ENCODE results near the gene FSTL5. TPM values are rescaled to one million over a fixed set of nuclear protein-coding genes. Genes with fewer than 3 reads are reported as not detected.

The FSTL5 gene
- total RNA-seq, 1 experiment from 2014 or later = not detected

DNA sequence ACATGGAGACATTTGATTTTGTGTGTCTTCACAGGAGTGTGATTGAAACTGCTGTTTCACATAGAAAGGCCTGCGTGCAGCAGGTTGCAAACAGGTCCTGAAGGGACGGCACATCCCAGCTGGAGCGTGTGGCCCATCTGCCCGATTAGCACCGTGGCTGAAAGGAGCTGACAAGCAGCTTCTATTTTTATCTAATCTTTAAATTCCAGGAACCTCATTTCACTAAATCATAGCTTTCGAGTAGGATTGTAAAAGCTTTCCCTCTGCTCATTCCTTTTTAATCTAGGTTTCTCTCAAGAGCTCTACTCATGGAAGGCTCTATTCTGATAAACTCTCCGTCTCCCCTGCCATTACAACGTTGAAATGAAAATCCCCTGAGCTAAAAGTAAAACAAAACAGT lies 106.8 kb downstream of the FSTL5 start:
- no peak for ATAC-seq
- Histone ChIP-seq H3K27ac (ENCODE audit: low read depth, low read length) (no peak overlapping the region), H3K4me1 (ENCODE audit: control insufficient read depth in 1 of 2, insufficient read depth in 2 of 2, low read length in 2 of 2) (peaks cover 0 to 7% of the 10 kb centered on the region in 2 experiments; a peak in 2 of 4 replicates), H2AFZ (ENCODE audit: low read depth, low read length, poor library complexity, severe bottlenecking) (no peak overlapping the region), H3K9me3 (ENCODE audit: control insufficient read depth in 1 of 2, insufficient read depth in 1 of 2, low read depth in 1 of 2, low read length in 2 of 2) (no peaks in the 10 kb centered on the region), H3K4me3 (replicated peaks in 1 of 2; ENCODE audit: low read depth in 1 of 2, low read length in 2 of 2) (no peak overlapping the region), H3K79me2 (ENCODE audit: insufficient read depth, low read length) (no peaks in the 10 kb centered on the region), H3K4me2 (ENCODE audit: low read length) (no peak overlapping the region), H3K27me3 (ENCODE audit: insufficient read depth, low read length) (no peaks in the 10 kb centered on the region), H3K9ac (ENCODE audit: low read length) (no peak overlapping the region), H3K9me2 (ENCODE audit: insufficient read depth) (no peaks in the 10 kb centered on the region; the same call in 1 of the 2 replicates), H3K36me3 (ENCODE audit: control insufficient read depth in 1 of 2, insufficient read depth in 2 of 2, low read length in 2 of 2) (no peaks in the 10 kb centered on the region), H4K20me1 (ENCODE audit: insufficient read depth) (no peaks in the 10 kb centered on the region)
- intact Hi-C loops (cut with micrococcal nuclease) = no loop called here
- BruUV-seq (replicated peaks) = no TSS peak
- no peak for DNase-seq (ENCODE audit: low read depth, low spot score)
- ChIA-PET RAD21 (ENCODE audit: low non-redundant PET in 1 of 2, low total read pairs in 2 of 2, uncharacterized antibody in 2 of 2, unreplicated experiment in 2 of 2) (no interaction called here), POLR2A (no interaction called here), CTCF (no interaction called here)
- TF ChIP-seq SP1 (IDR thresholded peaks at IDR 0.05; ENCODE audit: low read depth) (no peak), EZH2 (IDR thresholded peaks at IDR 0.05) (no peak), RAD21 (IDR thresholded peaks at IDR 0.05; ENCODE audit: low read depth) (no peak), YY1 (IDR thresholded peaks at IDR 0.05; ENCODE audit: extremely low read depth, insufficient replicate concordance, low read depth, low read length) (no peak), CBX3 (IDR thresholded peaks at IDR 0.05; ENCODE audit: low read depth) (no peak), POLR2A (IDR thresholded peaks at IDR 0.05; ENCODE audit: borderline replicate concordance, extremely low read depth, insufficient read depth, insufficient read length) (no peak), ZFX (IDR thresholded peaks at IDR 0.05) (no peak), TCF7L2 (IDR thresholded peaks at IDR 0.05; ENCODE audit: borderline replicate concordance, extremely low read depth, insufficient read depth, insufficient read length) (no peak), SRF (IDR thresholded peaks at IDR 0.05; ENCODE audit: low read depth) (no peak), ZNF274 (IDR thresholded peaks at IDR 0.05; ENCODE audit: low read depth, low read length) (no peak), ELF1 (IDR thresholded peaks at IDR 0.05; ENCODE audit: borderline replicate concordance, low read depth) (no peak), SIN3A (IDR thresholded peaks at IDR 0.05; ENCODE audit: low read depth) (no peak), CEBPB (IDR thresholded peaks at IDR 0.05; ENCODE audit: low read depth) (no peak), FOSL1 (IDR thresholded peaks at IDR 0.05; ENCODE audit: low read depth) (no peak), EZH2phosphoT487 (IDR thresholded peaks at IDR 0.05; ENCODE audit: borderline replicate concordance) (no peak), EGR1 (IDR thresholded peaks at IDR 0.05; ENCODE audit: low read depth) (no peak)
- TF ChIP-seq, protein P1, sequence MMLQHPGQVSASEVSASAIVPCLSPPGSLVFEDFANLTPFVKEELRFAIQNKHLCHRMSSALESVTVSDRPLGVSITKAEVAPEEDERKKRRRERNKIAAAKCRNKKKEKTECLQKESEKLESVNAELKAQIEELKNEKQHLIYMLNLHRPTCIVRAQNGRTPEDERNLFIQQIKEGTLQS (IDR thresholded peaks at IDR 0.05) = no peak
- TF ChIP-seq, protein P2, sequence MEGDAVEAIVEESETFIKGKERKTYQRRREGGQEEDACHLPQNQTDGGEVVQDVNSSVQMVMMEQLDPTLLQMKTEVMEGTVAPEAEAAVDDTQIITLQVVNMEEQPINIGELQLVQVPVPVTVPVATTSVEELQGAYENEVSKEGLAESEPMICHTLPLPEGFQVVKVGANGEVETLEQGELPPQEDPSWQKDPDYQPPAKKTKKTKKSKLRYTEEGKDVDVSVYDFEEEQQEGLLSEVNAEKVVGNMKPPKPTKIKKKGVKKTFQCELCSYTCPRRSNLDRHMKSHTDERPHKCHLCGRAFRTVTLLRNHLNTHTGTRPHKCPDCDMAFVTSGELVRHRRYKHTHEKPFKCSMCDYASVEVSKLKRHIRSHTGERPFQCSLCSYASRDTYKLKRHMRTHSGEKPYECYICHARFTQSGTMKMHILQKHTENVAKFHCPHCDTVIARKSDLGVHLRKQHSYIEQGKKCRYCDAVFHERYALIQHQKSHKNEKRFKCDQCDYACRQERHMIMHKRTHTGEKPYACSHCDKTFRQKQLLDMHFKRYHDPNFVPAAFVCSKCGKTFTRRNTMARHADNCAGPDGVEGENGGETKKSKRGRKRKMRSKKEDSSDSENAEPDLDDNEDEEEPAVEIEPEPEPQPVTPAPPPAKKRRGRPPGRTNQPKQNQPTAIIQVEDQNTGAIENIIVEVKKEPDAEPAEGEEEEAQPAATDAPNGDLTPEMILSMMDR (IDR thresholded peaks at IDR 0.05 in 2 of 3, conservative IDR thresholded peaks at IDR 0.05 in 1 of 3; ENCODE audit: borderline replicate concordance in 1 of 3, insufficient read depth in 1 of 3, low read depth in 2 of 3, low read length in 2 of 3) = no peak
- TF ChIP-seq, protein P3, sequence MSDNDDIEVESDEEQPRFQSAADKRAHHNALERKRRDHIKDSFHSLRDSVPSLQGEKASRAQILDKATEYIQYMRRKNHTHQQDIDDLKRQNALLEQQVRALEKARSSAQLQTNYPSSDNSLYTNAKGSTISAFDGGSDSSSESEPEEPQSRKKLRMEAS (IDR thresholded peaks at IDR 0.05) = no peak
